ENCODE data around the gene SMO. TPM values are rescaled to one million over a fixed set of nuclear protein-coding genes. Genes with fewer than 3 reads are reported as not detected.

SMO gene
- total RNA-seq, 4 donors from 2014 or later, result 3.1 to 7.7 (median 4.9) TPM

- TF ChIP-seq, protein P1, sequence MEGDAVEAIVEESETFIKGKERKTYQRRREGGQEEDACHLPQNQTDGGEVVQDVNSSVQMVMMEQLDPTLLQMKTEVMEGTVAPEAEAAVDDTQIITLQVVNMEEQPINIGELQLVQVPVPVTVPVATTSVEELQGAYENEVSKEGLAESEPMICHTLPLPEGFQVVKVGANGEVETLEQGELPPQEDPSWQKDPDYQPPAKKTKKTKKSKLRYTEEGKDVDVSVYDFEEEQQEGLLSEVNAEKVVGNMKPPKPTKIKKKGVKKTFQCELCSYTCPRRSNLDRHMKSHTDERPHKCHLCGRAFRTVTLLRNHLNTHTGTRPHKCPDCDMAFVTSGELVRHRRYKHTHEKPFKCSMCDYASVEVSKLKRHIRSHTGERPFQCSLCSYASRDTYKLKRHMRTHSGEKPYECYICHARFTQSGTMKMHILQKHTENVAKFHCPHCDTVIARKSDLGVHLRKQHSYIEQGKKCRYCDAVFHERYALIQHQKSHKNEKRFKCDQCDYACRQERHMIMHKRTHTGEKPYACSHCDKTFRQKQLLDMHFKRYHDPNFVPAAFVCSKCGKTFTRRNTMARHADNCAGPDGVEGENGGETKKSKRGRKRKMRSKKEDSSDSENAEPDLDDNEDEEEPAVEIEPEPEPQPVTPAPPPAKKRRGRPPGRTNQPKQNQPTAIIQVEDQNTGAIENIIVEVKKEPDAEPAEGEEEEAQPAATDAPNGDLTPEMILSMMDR (IDR thresholded peaks at IDR 0.05), result no peak
- DNase-seq (ENCODE audit: low spot score), result no peak
- no peak for ATAC-seq (ENCODE audit: low FRiP score)
Observed at GRCh38 chr7:129227646-129228578, 39.5 kb downstream of the SMO start.

DNA sequence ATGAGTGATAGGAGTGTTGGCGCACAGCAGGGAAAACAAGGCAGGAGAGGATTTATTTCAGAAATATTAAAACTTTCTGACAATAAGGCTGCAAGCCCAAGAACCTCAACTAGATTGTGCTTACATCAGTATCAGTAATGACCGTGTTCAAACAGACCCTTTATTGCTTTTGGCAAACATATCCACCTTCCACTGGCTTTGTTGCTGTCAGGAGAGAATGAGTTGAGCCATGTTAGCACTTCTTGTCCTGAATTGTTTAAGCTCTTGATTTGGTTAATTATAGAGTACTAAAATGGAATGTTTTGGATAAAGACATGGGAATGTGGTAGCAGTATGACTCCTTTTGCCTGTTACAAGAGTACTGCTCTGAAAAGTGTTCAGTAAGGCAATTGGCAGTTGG lies 40.2 kb downstream of the SMO start:
- DNase-seq (ENCODE audit: low spot score) (no peak), ATAC-seq (ENCODE audit: low FRiP score) (no peak)
- TF ChIP-seq, protein P1 (IDR thresholded peaks at IDR 0.05), result no peak

GRCh38 chr7:129231666-129232065 lies 43.2 kb downstream of the SMO start:
- no peak for DNase-seq (ENCODE audit: low spot score)
- no peak for ATAC-seq (ENCODE audit: low FRiP score)
- TF ChIP-seq, protein P1 (IDR thresholded peaks at IDR 0.05), result no peak

- TF ChIP-seq, protein P1 (IDR thresholded peaks at IDR 0.05), result no peak
- ATAC-seq (ENCODE audit: low FRiP score), result no peak
- DNase-seq (ENCODE audit: low spot score), result no peak
Observed at GRCh38 chr7:129238546-129238945, 50.1 kb downstream of the SMO start.

GRCh38 chr7:129240119-129240820 lies 51.8 kb downstream of the SMO start:
- DNase-seq (ENCODE audit: low spot score) (no peak), ATAC-seq (ENCODE audit: low FRiP score) (no peak)
- TF ChIP-seq, protein P1 (IDR thresholded peaks at IDR 0.05), result no peak

DNA sequence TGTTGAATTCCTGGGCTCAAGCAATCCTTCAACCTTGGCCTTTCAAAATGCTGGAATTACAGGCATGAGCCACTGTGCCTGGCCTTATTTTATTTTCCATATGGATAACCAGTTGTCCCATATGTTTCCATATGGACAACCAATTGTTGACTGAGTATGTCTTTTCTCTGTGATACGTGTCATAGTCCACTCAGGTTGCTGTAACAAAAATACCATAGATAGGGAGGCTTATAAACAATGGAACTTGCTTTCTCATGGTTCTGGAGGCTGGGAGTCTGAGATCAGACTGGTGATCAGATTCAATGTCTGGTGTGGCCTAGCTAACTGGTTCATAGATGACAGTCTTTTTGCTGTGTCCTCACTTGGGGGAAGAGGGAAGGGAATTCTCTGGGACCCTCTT lies 55.8 kb downstream of the SMO start:
- TF ChIP-seq, protein P1 (IDR thresholded peaks at IDR 0.05), result no peak
- no peak for ATAC-seq (ENCODE audit: low FRiP score)

More for the DNA sequence above, 55.8 kb downstream of the SMO start:
- no peak for DNase-seq (ENCODE audit: low spot score)
